Endothelial cell of umbilical vein (primary cell): ENCODE data around the gene CLDN5. TPM values are rescaled to one million over a fixed set of nuclear protein-coding genes. Genes with fewer than 3 reads are reported as not detected.
A peak's percentile ranks its signal among the peaks of the same experiment; 100 is the strongest.

ENCODE experiments used
- BruUV-seq: library from RNA; stranded (reverse); fragments of 400-500 nt; replicated peaks from 2 replicates; lab custom pipeline; 2021; lab: Mats Ljungman, UMichigan
- CTCF ChIA-PET: fragments of 300-600, 350-600 bp; sonication (Branson Sonifier 250); formaldehyde crosslinking; loops from one replicate; lab custom pipeline; 2021; ENCODE audit warnings: antibody characterized with exemption, inconsistent platforms; lab: Charles Lee
- POLR2A ChIA-PET: fragments of 300-600, 350-600 bp; sonication (Branson Sonifier 250); formaldehyde crosslinking; loops from one replicate; lab custom pipeline; 2021; ENCODE audit warnings: antibody characterized with exemption, inconsistent platforms; lab: Charles Lee
- DNase-seq: peaks from one replicate; pipeline ENCODE4 v3.0.0-alpha.2; 2011; ENCODE audit warnings: low read depth, low spot score
- FAIRE-seq: peaks from 2 replicates; lab custom pipeline; 2011; peaks lifted over from hg19 to GRCh38; lab: Jason Lieb, UNC
- H2AFZ ChIP-seq: 2 replicates; pipeline ENCODE4 v1.6.0; 2012; ENCODE audit warnings: low read depth, low read length, control low read depth, inconsistent platforms
- H3K27ac ChIP-seq: 2 replicates; pipeline ENCODE4 v1.5.1; 2011; ENCODE audit warnings: low read depth, mild to moderate bottlenecking, control low read depth, low read length, moderate library complexity; ENCODE audit not compliant: insufficient read depth
- H3K27me3 ChIP-seq, 2 experiments: 2 replicates each; pipeline versions ENCODE4 v1.6.0 to v1.6.1; 2011; ENCODE audit warnings: low read length in 2 of 2, mixed read lengths in 1 of 2; ENCODE audit not compliant: control insufficient read depth in 2 of 2, insufficient read depth in 2 of 2
- H3K36me3 ChIP-seq, 2 experiments: 2 replicates in 1 of 2; 3 replicates in 1 of 2; pipeline ENCODE4 v1.5.1; 2011; ENCODE audit warnings: low read length in 2 of 2, mild to moderate bottlenecking in 1 of 2, moderate library complexity in 1 of 2; ENCODE audit not compliant: control insufficient read depth in 2 of 2, insufficient read depth in 2 of 2; ENCODE audit errors: extremely low read depth in 1 of 2
- H3K4me1 ChIP-seq: 3 replicates; pipeline ENCODE4 v1.5.1; 2011; ENCODE audit warnings: mild to moderate bottlenecking, low read length; ENCODE audit not compliant: control insufficient read depth, insufficient read depth; ENCODE audit errors: extremely low read depth
- H3K4me2 ChIP-seq: 2 replicates; pipeline ENCODE4 v1.6.1; 2011; ENCODE audit warnings: low read length, control low read depth, mixed read lengths; ENCODE audit not compliant: insufficient read depth
- H3K4me3 ChIP-seq, 3 experiments: fragments of 200-600 bp in 1 of 3; sonication (generic), shearing (Covaris generic) in 1 of 3; replicated peaks in 1 of 3; 2 replicates each; pipeline ENCODE4 v1.5.1; 2011 to 2016; ENCODE audit warnings: control low read depth in 3 of 3, low read length in 3 of 3, mild to moderate bottlenecking in 2 of 3, inconsistent platforms in 1 of 3, low read depth in 1 of 3, moderate library complexity in 1 of 3; ENCODE audit not compliant: insufficient read depth in 1 of 3
- H3K79me2 ChIP-seq: 2 replicates; pipeline ENCODE4 v1.6.0; 2012; ENCODE audit warnings: low read length, inconsistent platforms; ENCODE audit not compliant: control insufficient read depth, insufficient read depth
- H3K9ac ChIP-seq: replicated peaks from 2 replicates; pipeline ENCODE3; 2011; ENCODE audit warnings: low read length, control low read depth; ENCODE audit not compliant: insufficient read depth; ENCODE audit errors: extremely low read depth
- H3K9me1 ChIP-seq: replicated peaks from 3 replicates; pipeline ENCODE4 v1.6.0; 2011; ENCODE audit warnings: mild to moderate bottlenecking, low read length; ENCODE audit not compliant: control insufficient read depth, insufficient read depth; ENCODE audit errors: extremely low read depth
- H3K9me3 ChIP-seq: replicated peaks from 2 replicates; pipeline ENCODE4 v1.5.1; 2012; ENCODE audit warnings: low read length, inconsistent platforms; ENCODE audit not compliant: control insufficient read depth, insufficient read depth
- H4K20me1 ChIP-seq: replicated peaks from 2 replicates; pipeline ENCODE3; 2011; ENCODE audit warnings: mild to moderate bottlenecking, low read length; ENCODE audit not compliant: control insufficient read depth, insufficient read depth; ENCODE audit errors: extremely low read depth
- CTCF ChIP-seq, 2 donors: IDR thresholded peaks; 1 replicate in 1 of 2; 2 replicates in 1 of 2; pipeline ENCODE4 v1.5.1; 2011; ENCODE audit warnings: low read length in 2 of 2, mild to moderate bottlenecking in 2 of 2, moderate library complexity in 2 of 2, control low read depth in 1 of 2, inconsistent platforms in 1 of 2, low read depth in 1 of 2; ENCODE audit not compliant: insufficient read depth in 1 of 2; ENCODE audit errors: extremely low read depth in 1 of 2
- EZH2 ChIP-seq: IDR thresholded peaks from 2 replicates; pipeline ENCODE4 v1.6.1; 2012; ENCODE audit warnings: borderline replicate concordance, low read depth, mild to moderate bottlenecking, moderate library complexity, low read length, inconsistent platforms; ENCODE audit not compliant: severe bottlenecking
- FOS ChIP-seq: IDR thresholded peaks from 2 replicates; pipeline ENCODE4 v1.6.1; 2011; ENCODE audit warnings: mild to moderate bottlenecking, low read length, moderate library complexity, borderline replicate concordance; ENCODE audit not compliant: insufficient read depth
- GATA2 ChIP-seq: IDR thresholded peaks from 2 replicates; pipeline ENCODE4 v1.7.0; 2011; ENCODE audit warnings: low read depth, mild to moderate bottlenecking, moderate library complexity, mixed read lengths, low read length; ENCODE audit not compliant: insufficient read length, insufficient read depth
- JUN ChIP-seq: IDR thresholded peaks from 2 replicates; pipeline ENCODE4 v1.6.1; 2011; ENCODE audit warnings: borderline replicate concordance, low read depth; ENCODE audit not compliant: insufficient read length, insufficient read depth
- MAX ChIP-seq: IDR thresholded peaks from 2 replicates; pipeline ENCODE4 v1.6.1; 2011; ENCODE audit not compliant: insufficient read depth, insufficient read length
- MYC ChIP-seq: IDR thresholded peaks from one replicate; pipeline ENCODE4 v1.6.1; 2011; ENCODE audit warnings: mild to moderate bottlenecking, low read depth, low read length
- POLR2A ChIP-seq: IDR thresholded peaks from 2 replicates; pipeline ENCODE4 v1.6.1; 2012; ENCODE audit warnings: low read depth, mild to moderate bottlenecking, control low read depth, low read length
- POLR2AphosphoS5 ChIP-seq: IDR thresholded peaks from 2 replicates; pipeline ENCODE4 v1.6.1; 2012; ENCODE audit warnings: low read depth, mild to moderate bottlenecking, control low read depth, low read length, moderate library complexity; ENCODE audit not compliant: insufficient read depth
- dilution Hi-C: fragments of 300-500 bp; cut with MboI; formaldehyde crosslinking; loops from one replicate; pipeline ENCODE4 v1.15.0; 2019; ENCODE audit warnings: low sequenced_read_pairs; ENCODE audit not compliant: extremely low pct_ligation_motif_present
- intact Hi-C: fragments of 100-400 bp; cut with micrococcal nuclease; formaldehyde crosslinking; loops from one replicate; pipeline ENCODE4 v1.10.0; 2022
- polyA plus RNA-seq, 4 experiments: library from polyadenylated mRNA; depleted of rRNA in 3 of 4; stranded (reverse) in 3 of 4; unstranded in 1 of 4; fragments of >200 nt; gene quantifications; 2 replicates each; pipeline versions ENCODE4 v1.2.1 to v1.2.3, GENCODE V29; 2011 to 2012; ENCODE audit warnings: missing spikeins in 1 of 4
- total RNA-seq: library from RNA; stranded (reverse); gene quantifications from 2 replicates; pipeline ENCODE4 v1.2.3, GENCODE V29; 2021

CLDN5 gene
- total and polyA plus RNA-seq, 2 donors (not counting 3 experiments of a cell fraction or from before 2014, with no cell fraction given): 198 to 252 TPM

GRCh38 chr22:19533857-19534256, 9.6 kb upstream of the CLDN5 start:
- peaks cover 34% of the 10 kb centered on the region for H3K4me1 ChIP-seq
- H3K4me3 ChIP-seq: no peak overlapping the region
- dilution Hi-C loops: no loop called here
- no TSS peak for BruUV-seq
- no peaks in the 10 kb centered on the region for H3K9me3 ChIP-seq
- H3K79me2 ChIP-seq: no peaks in the 10 kb centered on the region
- TF ChIP-seq MAX (no peak), GATA2 (no peak), FOS (no peak), POLR2AphosphoS5 (no peak), JUN (no peak), EZH2 (no peak), CTCF (IDR thresholded peaks at IDR 0.05; ENCODE audit: extremely low read depth in 1 of 2, insufficient read depth in 1 of 2, low read depth in 1 of 2, low read length in 2 of 2) (no peak), MYC (no peak), POLR2A (no peak)
- peak overlapping the region; percentile 20 for H3K27ac ChIP-seq
- ChIA-PET POLR2A (interaction anchor here (1.1 kb wide), 1 partner anchor 10 kb away, joined by 6 read pairs; the partner anchor contains the start of gene CLDN5), CTCF (interaction anchor here (1.2 to 1.7 kb wide), 6 partner anchors 10 to 96 kb away, joined by 3 to 9 read pairs (median 4); partner anchors contain the start of gene CLDN5)
- peak overlapping the region; percentile 49 for H3K4me2 ChIP-seq
- FAIRE-seq (peak; percentile 38), DNase-seq (peak; percentile 31)
- H3K9me1 ChIP-seq: no peaks in the 10 kb centered on the region
- no peaks in the 10 kb centered on the region for H3K36me3 ChIP-seq
- intact Hi-C loops: loop anchor here (1.0 kb wide), 1 partner anchor 9 kb away; no protein-coding TSS in a partner anchor
- H2AFZ ChIP-seq: no peak overlapping the region
- H4K20me1 ChIP-seq: no peaks in the 10 kb centered on the region
- no peaks in the 10 kb centered on the region for H3K27me3 ChIP-seq
- no peak overlapping the region for H3K9ac ChIP-seq
